ENCODE measurements around the gene NEK7.

- TF ChIP-seq EZH2 (IDR thresholded peaks at IDR 0.05; ENCODE audit: insufficient read depth, poor library complexity, severe bottlenecking) (no peak), EZH2phosphoT487 (IDR thresholded peaks at IDR 0.05; ENCODE audit: insufficient read depth, low read depth) (no peak)
These were observed 107.5 kb downstream of the NEK7 start for GRCh38 chr1:198264282-198264681.

All from GM23248 (cell line).